ENCODE measurements around the gene MAD1L1. TPM values are rescaled to one million over a fixed set of nuclear protein-coding genes. Genes with fewer than 3 reads are reported as not detected.

Gene MAD1L1
- total RNA-seq, 1 experiment from 2014 or later, result 103 TPM

DNA sequence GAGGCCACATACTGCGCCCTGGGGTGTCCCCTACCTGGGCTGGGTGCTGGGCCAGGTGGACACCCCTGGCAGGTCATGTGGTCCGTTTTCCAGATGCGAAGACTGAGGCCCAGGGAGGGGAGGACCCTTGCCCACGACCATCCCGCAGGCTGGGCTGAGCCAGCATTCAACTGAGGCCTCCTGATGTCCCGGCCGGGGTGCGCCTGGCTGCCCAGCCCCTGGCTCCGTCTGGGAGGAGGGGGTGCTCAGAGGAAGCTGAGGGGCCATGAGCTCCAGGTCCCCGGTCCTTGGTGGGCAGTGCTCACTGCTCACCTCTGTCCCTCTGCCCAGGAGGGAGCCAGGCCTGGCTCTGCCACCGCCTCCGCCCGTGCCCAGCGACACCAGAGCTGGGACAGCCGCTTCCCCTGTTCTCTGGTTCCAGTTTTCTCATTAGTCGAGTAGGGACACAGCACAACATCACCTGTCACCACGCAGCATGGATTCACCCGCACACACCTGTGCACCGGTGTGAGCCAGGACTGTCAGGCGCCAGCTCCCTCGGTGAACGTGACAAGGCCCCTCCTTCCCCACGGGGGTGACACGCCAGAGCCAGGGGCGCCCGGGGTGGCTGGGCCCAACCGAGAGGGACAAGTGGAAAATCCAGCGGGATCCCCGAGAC is 423.0 kb downstream of the MAD1L1 start:
- DNase-seq (ENCODE audit: low spot score), result no peak

DNA sequence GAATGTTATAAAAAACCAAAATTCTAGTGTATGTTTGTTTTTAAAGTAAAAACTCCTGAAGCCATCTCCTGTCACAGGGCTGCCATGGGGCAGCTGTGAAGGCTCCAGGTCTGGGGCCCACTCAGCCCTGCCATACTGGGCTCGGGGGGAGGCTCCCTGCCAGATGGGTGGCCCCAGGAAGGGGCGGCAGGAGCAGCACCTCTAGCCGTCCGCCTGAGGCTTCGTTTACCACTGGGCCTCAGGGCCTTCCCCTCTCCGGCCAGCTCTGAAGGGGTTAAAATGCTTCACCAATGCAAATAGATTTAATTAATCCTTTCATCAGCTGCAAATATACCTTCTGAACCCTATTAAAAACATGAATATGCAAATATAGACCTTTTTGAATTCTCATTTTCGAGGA is 423.7 kb downstream of the MAD1L1 start:
- DNase-seq (ENCODE audit: low spot score), result no peak

DNA sequence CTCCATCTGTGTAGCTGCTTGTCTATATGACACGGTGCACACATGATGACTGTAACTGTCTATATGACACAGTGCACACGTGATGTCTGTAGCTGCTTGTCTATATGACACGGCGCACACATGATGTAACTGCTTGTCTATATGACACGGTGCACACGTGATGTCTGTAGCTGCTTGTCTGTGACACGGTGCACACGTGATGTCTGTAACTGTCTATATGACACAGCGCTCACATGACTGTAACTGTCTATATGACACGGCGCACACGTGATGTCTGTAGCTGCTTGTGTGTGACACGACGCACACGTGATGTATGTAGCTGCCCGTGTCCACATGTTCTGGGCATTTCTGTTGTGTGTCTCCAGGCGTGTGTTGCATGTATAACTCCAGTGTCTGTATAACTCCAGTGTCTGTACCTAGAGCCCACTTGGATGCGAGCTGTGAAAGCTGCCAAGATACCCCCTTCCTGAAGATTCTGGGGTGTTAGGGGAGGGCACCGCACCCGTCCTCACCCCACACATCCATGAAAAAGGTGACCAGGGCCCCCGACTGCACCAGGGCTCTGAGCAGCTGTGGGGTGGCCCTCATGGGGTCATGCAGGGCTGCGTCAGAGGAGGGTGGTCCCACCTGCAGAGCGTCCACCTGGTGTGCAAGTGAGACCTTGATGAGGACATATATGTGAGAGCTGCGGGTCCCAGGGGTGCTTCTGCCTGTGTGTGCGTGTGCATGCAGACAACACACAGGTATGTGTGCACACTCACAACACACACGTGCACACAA is 424.7 kb downstream of the MAD1L1 start:
- DNase-seq (ENCODE audit: low spot score), result no peak

DNA sequence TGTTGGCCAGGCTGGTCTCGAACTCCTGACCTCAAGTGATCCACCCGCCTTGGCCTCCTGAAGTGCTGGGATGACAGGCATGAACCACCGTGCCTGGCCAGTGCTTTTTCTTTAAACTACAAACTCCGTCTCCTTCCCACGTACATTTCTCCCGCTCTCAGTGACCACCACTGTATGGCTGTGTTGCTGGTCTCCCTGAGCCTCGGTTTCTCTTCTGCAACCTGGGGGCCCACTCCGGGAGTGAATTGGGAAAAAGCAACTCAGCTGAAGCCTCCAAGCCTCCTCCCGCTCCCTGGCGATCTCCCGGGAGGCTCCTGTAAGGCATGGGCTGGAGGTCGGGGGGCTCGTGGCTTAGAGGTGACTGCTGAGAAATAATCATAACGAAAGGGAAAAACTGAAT is 426.4 kb downstream of the MAD1L1 start:
- DNase-seq (ENCODE audit: low spot score), result no peak

DNA sequence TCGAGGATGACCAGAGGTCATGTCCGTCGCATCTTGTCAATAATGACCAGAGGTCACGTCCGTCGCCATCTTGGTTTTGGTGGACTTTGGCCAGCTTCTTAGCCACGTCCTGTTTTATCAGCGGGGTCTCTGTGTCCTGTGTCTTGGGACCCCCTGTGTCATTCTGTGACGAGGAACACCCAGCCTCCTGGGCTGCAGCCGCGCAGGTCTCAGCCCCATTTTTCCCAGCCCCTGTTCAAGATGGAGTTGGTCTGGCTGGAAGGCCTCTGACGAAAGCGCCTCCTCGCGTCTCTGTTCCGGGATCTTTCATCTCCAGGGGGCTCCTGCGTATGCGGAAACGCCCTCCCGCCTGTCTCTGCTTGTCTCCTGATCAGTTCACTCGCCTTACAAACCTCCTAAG is 428.4 kb downstream of the MAD1L1 start:
- DNase-seq (ENCODE audit: low spot score), result no peak

DNA sequence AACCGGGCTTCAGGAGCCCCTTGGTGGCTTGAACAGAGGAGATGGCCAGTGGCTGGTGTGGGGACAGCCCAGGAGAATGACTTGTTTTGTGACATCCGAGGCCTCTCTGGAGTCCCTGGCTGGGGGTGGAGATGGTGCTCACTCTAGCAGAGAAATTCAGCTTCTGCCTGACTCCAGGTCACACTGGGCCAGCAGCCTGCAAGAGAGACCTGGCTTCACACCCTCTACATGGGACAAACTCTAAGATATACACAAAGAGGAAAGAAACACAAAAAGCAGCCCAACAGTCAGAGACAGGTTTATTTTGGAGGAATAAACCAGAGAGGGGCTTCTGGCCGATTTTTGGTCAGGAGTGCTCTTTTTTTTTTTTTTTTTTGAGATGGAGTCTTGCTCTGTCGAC is 429.8 kb downstream of the MAD1L1 start:
- DNase-seq (ENCODE audit: low spot score), result no peak

DNA sequence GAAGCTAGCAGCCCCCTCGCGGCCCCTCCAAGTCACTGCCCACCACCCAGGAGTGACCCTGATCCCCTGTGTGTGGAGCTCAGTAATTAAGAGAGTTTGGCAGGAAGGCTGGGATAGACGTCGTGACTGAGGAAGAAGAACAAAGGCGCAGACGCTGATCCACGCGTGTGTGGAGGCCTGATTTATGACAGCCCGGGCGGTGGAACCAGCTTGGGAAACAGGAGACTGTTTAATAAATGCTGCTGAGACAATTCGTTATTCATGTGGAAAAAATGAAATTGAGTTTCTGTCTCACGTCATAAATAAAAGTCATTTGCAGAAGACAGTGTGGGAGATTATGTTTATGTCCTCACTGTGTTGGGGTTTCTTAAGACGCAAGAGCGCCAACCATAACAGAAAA is 431.8 kb downstream of the MAD1L1 start:
- DNase-seq (ENCODE audit: low spot score), result no peak

DNA sequence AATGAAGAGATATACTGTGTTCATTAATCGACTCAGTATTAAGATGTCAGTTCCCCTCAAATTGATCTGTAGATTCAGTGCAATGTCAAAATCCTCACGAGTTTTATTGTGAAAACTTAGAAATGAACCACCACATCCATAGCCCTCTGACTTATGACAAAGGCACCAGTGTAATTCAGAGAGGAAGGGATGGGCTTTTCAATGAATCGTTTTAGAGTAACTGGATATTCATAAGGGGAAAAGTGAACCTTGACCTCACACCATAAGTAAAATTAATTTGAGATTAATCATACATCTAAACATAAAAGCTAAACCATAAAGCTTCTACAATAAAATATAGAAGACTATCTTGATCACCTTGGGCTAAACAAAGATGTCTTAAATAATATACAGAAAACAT is 434.6 kb downstream of the MAD1L1 start:
- no peak for DNase-seq (ENCODE audit: low spot score)

DNA sequence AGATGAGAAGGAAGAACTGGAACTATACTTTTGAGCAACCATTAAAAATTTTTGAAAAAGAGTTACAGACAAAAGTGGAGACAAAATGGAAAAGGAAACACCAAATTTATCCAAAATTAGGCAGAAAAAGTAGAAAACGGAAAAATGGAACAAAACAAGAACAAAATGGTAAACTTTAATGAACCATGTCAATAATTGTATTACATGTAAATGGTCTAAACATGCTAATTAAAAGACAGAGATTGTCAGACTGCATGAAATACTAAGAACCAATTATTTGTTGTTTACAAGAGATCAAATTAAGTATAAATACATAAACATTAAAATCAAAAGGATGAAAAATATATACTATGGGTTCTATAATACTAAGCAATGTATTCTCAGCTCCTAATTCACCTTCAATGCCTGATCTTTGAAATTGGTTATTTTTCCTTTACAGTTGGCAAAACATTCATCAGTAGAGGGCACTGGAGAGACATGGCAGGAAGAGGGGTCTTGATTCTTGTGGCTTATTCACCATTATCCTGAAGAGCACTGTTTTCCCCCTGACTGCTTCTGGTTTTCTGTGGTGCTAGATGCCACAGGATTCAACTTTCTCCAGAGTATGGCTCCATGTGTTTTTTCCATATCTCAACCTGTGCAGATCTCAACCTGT is 437.7 kb downstream of the MAD1L1 start:
- no peak for DNase-seq (ENCODE audit: low spot score)

DNA sequence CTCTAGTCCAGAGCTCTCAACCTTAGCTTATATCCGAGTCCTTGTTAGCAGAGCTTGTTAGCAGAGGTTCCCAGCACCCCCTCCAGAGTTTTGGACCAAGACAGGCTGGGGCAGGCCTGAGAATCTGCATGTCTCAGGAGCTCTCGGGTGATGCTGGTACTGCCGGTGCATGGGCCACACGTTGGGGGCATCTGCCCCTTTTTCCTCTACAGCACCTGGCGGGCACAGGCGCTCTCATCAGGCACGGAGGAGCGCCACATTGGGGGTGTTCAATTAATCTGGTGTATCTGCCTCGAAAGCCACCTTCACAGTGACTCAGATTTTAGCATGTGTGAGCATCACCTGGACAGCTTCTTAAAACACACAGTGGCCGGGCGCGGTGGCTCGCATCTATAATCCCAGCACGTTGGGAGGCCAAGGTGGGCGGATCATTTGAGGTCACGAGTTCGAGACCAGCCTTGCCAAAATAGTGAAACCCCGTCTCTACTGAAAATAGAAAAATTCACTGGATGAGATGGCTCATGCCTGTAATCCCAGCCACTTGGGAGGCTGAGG is 445.0 kb downstream of the MAD1L1 start:
- DNase-seq (ENCODE audit: low spot score), result no peak

DNA sequence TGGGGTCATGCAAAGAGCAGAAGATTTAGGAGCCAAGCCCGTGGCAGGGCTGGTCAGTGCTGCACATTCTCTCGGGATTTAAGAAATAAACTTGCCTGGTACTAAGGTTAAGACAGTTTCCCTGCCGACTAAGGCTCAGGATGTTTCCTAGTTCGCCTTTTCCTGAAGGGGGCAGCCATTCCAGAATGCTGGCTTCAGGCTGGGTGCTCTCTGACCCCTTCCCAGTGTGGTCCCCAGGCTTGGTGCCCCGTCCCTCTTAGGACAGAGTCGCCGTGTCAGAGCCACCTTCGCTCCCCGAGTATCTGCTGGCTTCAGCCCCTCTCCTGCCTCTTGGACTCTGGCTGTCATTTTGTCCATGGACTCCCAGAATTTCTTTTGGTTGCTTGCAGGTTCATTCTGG is 445.5 kb downstream of the MAD1L1 start:
- no peak for DNase-seq (ENCODE audit: low spot score)

DNA sequence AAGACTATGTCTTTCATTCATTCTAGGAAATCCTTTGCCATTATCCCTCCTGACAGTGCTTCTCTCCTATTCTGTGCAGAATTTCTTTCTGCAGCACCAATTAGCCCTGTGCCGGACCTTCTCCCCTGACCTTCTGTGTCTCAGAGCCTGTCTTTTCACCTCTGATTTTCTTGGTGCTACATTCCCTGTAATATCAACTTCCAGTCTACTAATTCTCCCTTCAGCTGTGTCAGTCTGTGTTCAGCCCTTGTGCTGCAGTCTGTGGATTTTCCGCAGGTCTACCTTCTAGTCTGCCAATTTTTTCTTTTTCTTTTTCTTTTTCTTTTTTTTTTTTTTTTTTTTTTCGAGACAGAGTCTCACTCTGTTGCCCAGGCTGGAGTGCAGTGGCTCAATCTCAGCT is 446.9 kb downstream of the MAD1L1 start:
- DNase-seq (ENCODE audit: low spot score), result no peak

DNA sequence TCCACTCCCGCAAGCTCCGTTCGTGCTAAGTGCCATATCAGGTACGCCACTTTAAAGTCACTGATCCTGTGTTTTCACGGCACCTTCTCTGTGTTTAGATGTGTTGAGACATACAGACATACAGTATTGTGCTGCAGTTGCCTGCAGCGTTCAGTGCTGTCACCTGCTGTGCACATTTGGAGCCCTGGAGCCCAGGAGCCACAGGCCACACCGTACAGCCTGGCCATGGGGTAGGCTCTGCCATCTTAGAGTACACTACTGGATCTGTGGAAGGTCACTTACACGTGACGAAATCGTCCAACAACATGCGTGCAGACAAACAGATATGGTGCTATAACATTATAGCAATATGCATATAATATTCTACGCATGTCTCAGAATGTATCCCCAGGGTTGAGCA is 451.4 kb downstream of the MAD1L1 start:
- no peak for DNase-seq (ENCODE audit: low spot score)

DNA sequence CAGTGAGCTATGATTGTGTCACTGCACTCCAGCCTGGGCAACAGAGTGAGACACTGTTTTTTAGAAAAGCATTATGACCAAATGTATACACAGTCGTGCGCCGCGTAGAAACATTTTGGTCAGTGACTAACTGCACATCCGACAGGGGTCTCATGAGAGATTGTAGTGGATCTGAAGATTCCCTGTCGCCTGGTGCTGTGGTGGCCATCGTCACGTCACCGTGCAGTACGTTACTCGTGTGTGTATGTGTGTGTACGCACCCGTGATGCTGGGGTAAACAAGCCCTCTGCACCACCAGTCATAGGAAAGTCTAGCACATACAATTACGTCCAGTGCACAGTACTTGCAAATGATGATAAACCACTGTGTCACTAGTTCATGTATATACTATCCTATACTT is 453.3 kb downstream of the MAD1L1 start:
- no peak for DNase-seq (ENCODE audit: low spot score)

DNA sequence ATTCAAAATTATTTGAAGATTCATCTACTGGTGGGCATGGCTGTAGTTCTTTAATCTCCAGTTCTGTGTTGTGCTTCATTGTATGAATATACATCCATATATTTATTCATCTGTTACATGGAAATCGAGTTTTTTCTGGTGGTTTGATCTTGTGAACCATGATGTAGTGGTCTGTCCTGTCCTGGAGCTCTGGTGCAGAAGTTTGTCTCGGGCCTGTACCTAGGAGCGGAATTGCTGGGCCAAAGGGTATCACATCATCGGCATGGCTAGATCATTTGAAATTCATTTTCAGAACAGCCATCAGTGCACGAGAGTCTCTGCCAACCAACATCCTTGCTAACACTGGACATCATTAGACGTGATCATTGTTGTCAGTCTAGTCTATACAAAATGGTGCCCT is 455.6 kb downstream of the MAD1L1 start:
- no peak for DNase-seq (ENCODE audit: low spot score)

DNA sequence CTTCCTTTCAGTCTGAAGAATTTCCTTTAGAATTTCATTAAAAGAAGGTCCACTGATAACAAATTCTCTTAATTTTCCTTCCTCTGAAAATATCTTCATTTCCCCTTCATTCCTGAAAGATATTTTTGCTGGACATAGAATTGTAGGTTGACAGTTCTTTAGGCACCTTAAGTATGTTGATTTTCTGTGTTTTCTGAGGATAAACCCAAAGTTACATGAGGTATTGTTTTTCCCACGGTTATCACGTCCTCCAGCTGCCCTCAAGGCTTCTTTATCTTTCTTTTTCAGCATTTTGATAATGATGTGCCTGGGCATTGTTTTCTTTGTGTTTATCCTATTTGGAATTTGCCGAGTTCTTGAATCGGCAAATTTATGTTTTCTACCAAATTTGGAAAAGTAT is 457.4 kb downstream of the MAD1L1 start:
- DNase-seq (ENCODE audit: low spot score), result no peak

DNA sequence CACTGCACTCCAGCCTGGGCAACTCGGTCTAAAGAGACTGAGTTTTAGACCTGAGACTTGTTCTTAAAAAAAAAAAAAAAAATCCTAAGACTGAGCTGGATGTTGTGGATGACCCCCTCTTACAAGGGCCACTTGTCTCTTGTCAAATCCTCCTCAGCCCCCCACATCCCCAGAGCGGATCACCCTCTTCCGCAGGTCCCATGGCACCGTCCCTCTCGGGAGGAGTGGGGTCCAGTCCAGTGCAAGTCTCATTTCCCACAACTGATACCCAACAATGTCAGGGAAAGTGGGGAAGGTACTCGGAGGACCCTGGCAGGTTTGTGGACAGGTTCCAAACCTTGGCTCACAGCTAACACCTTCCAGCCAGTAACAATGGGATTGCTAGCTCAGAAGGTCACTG is 462.4 kb downstream of the MAD1L1 start:
- DNase-seq (ENCODE audit: low spot score), result no peak

DNA sequence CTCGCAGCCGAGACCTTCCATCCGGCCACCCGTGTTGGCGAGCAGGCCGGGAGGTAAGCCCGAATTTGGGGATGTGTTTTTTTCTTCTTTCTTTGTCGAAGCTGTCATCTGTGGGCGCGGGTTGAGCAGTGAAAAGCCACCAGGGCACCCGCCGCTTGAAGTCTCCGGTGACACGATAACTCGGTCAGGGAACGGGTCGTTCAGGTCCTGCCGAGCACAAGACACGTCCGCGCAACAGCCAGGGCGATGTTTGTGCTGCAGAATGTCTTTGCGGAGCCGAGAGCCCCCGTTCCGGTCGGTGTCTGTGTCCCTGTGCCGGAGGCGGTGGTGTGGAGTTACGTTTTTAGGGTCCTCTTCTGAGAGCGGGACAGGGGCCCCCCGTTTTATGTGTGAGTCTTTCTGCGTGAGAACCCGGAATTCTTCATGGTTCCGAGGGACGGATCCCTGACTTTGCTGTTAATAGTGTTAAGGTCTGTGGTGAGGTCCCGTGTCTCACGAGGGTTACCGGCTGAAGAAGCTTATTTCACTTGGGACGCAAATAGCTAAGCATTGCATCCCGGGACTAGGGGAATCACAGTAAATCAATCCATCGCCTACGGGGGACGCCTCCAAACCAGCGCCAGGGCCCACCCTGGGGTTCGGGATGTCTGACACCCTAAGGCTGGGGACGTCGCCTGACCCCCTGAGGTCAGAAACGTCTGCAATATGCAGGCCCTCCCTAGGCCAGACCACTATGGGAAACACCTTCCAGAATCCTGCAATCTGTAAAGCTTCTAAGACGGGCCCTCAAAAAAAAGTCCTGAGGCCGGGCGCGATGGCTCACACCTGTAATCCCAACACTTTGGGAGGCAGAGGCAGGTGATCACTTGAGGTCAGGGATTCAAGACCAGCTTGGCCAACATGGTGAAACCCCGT is 463.2 kb downstream of the MAD1L1 start:
- DNase-seq (ENCODE audit: low spot score), result no peak

DNA sequence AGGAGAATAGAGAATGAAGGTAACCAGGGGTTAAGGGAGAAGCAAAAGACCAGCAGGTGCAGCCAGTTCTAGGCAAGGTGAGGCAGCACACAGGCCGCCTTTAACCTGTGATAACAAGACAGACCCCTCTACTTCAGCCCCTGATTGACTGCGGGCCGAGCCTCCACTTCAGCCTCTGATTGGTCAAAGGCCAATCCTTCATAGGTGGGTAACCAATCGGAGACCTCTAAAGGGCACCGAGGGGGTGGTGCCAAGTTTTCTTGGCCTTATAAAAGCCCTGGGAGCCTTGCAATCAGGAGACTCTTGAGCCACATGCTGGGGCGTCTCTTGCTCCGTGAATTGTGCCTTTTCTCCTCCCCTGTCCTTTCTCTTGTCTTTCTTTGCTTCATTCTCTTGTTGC is 463.9 kb downstream of the MAD1L1 start:
- peak; percentile 36 for DNase-seq (ENCODE audit: low spot score)

DNA sequence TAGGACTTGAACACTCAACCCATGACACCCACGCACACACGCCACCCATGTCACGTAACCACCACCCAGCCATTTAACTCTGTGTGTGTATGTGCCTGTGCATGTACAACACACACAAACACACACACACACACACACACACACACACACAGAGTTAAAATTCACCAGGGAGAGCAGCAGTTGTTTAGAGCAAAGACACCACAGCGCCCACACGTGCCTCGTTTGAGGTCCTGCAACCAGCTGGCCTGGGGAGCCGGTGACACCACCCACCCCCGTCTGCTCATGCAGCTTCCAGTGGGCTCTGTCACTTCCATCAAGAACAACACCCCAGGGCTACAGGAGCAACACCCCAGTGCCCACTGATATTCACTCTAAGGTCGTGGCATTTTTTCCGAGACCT is 465.2 kb downstream of the MAD1L1 start:
- DNase-seq (ENCODE audit: low spot score), result no peak
